Mesenchymal stem cell (in vitro differentiated cells and primary cell): ENCODE data around the gene TCF7.

Source experiments
- DNase-seq: peaks from one replicate; pipeline ENCODE4 v3.0.0-alpha.2; 2013
- H2AFZ ChIP-seq: one replicate; pipeline ENCODE4 v1.6.1; 2013; ENCODE audit warnings: low read depth, mild to moderate bottlenecking, control low read depth, inconsistent platforms, low read length, moderate library complexity
- H2AK5ac ChIP-seq: 2 replicates; pipeline ENCODE4 v1.6.1; 2013; ENCODE audit warnings: low read length, moderate library complexity, mild to moderate bottlenecking, inconsistent platforms; ENCODE audit not compliant: severe bottlenecking
- H2BK120ac ChIP-seq: one replicate; pipeline ENCODE4 v1.6.1; 2013; ENCODE audit warnings: low read depth, mild to moderate bottlenecking, inconsistent platforms, low read length, moderate library complexity
- H2BK12ac ChIP-seq, 2 experiments: one replicate each; pipeline ENCODE4 v1.6.1; 2013; ENCODE audit warnings: inconsistent platforms in 2 of 2, low read length in 2 of 2, mild to moderate bottlenecking in 2 of 2, moderate library complexity in 2 of 2, control low read depth in 1 of 2
- H2BK15ac ChIP-seq: one replicate; pipeline ENCODE4 v1.6.1; 2013; ENCODE audit warnings: mild to moderate bottlenecking, low read depth, inconsistent platforms; ENCODE audit not compliant: poor library complexity, severe bottlenecking
- H2BK5ac ChIP-seq: 2 replicates; pipeline ENCODE4 v1.6.1; 2013; ENCODE audit warnings: low read depth, mild to moderate bottlenecking, low read length, control low read depth, inconsistent platforms; ENCODE audit not compliant: poor library complexity, severe bottlenecking
- H3K14ac ChIP-seq, 2 experiments: one replicate each; pipeline ENCODE4 v1.6.1; 2013; ENCODE audit warnings: inconsistent platforms in 2 of 2, low read length in 2 of 2, control low read depth in 1 of 2, mild to moderate bottlenecking in 1 of 2, moderate library complexity in 1 of 2
- H3K18ac ChIP-seq, 2 experiments: one replicate each; pipeline ENCODE4 v1.6.1; 2013; ENCODE audit warnings: inconsistent platforms in 2 of 2, low read length in 2 of 2, control low read depth in 1 of 2, low read depth in 1 of 2, mild to moderate bottlenecking in 1 of 2
- H3K23ac ChIP-seq, 2 experiments: one replicate each; pipeline ENCODE4 v1.6.1; 2013; ENCODE audit warnings: inconsistent platforms in 2 of 2, low read length in 2 of 2, mild to moderate bottlenecking in 2 of 2, moderate library complexity in 2 of 2, control low read depth in 1 of 2
- H3K27ac ChIP-seq: 2 replicates; pipeline ENCODE4 v1.5.1; 2013; ENCODE audit warnings: mild to moderate bottlenecking, moderate library complexity, low read length, control low read depth, inconsistent platforms; ENCODE audit not compliant: poor library complexity, severe bottlenecking
- H3K27me3 ChIP-seq, 2 experiments: 2 replicates each; pipeline versions ENCODE4 v1.6.1 to v1.7.0; 2013; ENCODE audit warnings: low read length in 2 of 2, mild to moderate bottlenecking in 2 of 2, moderate library complexity in 2 of 2, control low read depth in 1 of 2, inconsistent platforms in 1 of 2; ENCODE audit not compliant: control insufficient read depth in 1 of 2, insufficient read depth in 1 of 2
- H3K36me3 ChIP-seq, 2 experiments: 2 replicates each; pipeline versions ENCODE4 v1.6.1 to v1.7.0; 2013; ENCODE audit warnings: low read length in 2 of 2, control low read depth in 1 of 2, inconsistent platforms in 1 of 2, low read depth in 1 of 2, mild to moderate bottlenecking in 1 of 2; ENCODE audit not compliant: insufficient read depth in 2 of 2, control insufficient read depth in 1 of 2
- H3K4ac ChIP-seq, 2 experiments: one replicate each; pipeline ENCODE4 v1.6.1; 2013; ENCODE audit warnings: inconsistent platforms in 2 of 2, low read length in 2 of 2, mild to moderate bottlenecking in 2 of 2, moderate library complexity in 2 of 2, control low read depth in 1 of 2, low read depth in 1 of 2
- H3K4me1 ChIP-seq: 2 replicates; pipeline ENCODE4 v1.6.1; 2013; ENCODE audit warnings: low read depth, low read length, control low read depth; ENCODE audit not compliant: control insufficient read depth, insufficient read depth
- H3K4me2 ChIP-seq: 2 replicates; pipeline ENCODE4 v1.6.1; 2013; ENCODE audit warnings: low read length, mild to moderate bottlenecking, inconsistent platforms; ENCODE audit not compliant: poor library complexity, severe bottlenecking
- H3K4me3 ChIP-seq, 2 experiments: 2 replicates each; pipeline versions ENCODE4 v1.5.1 to v1.7.0; 2013; ENCODE audit warnings: low read length in 2 of 2, mild to moderate bottlenecking in 2 of 2, control low read depth in 1 of 2, low read depth in 1 of 2; ENCODE audit not compliant: insufficient read depth in 1 of 2
- H3K79me1 ChIP-seq: replicated peaks from 2 replicates; pipeline ENCODE4 v1.6.1; 2013; ENCODE audit warnings: mild to moderate bottlenecking, control low read depth, low read length, inconsistent platforms; ENCODE audit not compliant: poor library complexity, severe bottlenecking
- H3K9ac ChIP-seq: 2 replicates; pipeline ENCODE4 v1.7.0; 2013; ENCODE audit warnings: mild to moderate bottlenecking, low read length, moderate library complexity
- H3K9me3 ChIP-seq: 2 replicates; pipeline ENCODE4 v1.7.0; 2013; ENCODE audit warnings: mild to moderate bottlenecking, low read length; ENCODE audit not compliant: control insufficient read depth
- H4K8ac ChIP-seq: one replicate; pipeline ENCODE4 v1.6.1; 2013; ENCODE audit warnings: inconsistent platforms, mild to moderate bottlenecking, low read length, moderate library complexity
- H4K91ac ChIP-seq: one replicate; pipeline ENCODE4 v1.6.1; 2013; ENCODE audit warnings: mild to moderate bottlenecking, low read length, inconsistent platforms
- WGBS: methylation state at CpG from one replicate; pipeline ENCODE4 v1.1.7; 2013; ENCODE audit warnings: mixed read lengths; 5-methylcytosine and 5-hydroxymethylcytosine counted together

TCF7 gene

DNA sequence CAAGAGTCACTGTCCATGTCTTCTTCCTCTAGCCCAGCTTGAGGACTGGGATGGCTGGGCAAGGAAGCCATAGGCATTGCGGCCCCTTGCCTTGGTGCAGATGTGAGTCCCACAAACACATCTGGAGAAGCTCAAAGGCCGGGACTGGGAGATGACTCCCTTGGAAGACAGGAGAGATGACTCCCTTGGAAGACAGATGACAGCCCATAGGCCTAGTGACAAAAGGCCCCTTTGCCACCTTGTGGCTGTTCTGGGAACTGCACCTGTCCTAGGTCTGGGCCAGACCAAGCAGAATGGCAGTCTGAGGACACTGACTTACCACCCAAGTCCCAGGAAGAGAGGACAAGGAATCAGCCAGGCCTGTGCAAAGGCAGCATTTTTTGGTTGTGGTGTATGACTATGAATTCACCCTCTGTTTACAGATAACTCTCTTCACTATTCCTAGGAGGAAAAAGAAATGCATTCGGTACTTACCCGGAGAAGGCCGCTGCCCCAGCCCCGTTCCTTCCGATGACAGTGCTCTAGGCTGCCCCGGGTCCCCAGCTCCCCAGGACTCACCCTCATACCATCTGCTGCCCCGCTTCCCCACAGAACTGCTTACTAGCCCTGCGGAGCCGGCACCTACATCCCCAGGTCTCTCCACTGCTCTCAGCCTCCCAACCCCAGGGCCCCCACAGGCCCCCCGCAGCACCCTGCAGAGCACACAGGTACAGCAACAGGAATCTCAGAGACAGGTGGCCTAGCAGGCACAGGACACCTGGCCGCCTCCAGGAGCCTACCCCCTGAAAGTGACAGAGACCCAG, 31.5 kb downstream of the TCF7 start:
- Histone ChIP-seq H3K4me3 (no peak overlapping the region), H2BK120ac (no peak overlapping the region), H3K4me2 (no peak overlapping the region), H4K8ac (no peak overlapping the region), H3K27ac (no peak overlapping the region), H3K4me1 (peaks cover 6% of the 10 kb centered on the region), H3K9me3 (no peaks in the 10 kb centered on the region), H2AK5ac (no peak overlapping the region), H3K79me1 (peaks cover 57% of the 10 kb centered on the region), H3K23ac (no peak overlapping the region), H3K9ac (peak overlapping the region; percentile 45), H4K91ac (no peak overlapping the region), H2BK12ac (no peak overlapping the region), H3K18ac (no peak overlapping the region), H2BK15ac (peak overlapping the region; percentile 26), H2BK5ac (no peak overlapping the region), H2AFZ (no peak overlapping the region), H3K4ac (no peak overlapping the region), H3K27me3 (no peaks in the 10 kb centered on the region), H3K36me3 (peaks cover 64 to 95% of the 10 kb centered on the region in 2 experiments), H3K14ac (no peak overlapping the region)
- DNase-seq: peak; percentile 81
- 88% methylated on average over 13 of the region's 13 CpGs for WGBS

DNA sequence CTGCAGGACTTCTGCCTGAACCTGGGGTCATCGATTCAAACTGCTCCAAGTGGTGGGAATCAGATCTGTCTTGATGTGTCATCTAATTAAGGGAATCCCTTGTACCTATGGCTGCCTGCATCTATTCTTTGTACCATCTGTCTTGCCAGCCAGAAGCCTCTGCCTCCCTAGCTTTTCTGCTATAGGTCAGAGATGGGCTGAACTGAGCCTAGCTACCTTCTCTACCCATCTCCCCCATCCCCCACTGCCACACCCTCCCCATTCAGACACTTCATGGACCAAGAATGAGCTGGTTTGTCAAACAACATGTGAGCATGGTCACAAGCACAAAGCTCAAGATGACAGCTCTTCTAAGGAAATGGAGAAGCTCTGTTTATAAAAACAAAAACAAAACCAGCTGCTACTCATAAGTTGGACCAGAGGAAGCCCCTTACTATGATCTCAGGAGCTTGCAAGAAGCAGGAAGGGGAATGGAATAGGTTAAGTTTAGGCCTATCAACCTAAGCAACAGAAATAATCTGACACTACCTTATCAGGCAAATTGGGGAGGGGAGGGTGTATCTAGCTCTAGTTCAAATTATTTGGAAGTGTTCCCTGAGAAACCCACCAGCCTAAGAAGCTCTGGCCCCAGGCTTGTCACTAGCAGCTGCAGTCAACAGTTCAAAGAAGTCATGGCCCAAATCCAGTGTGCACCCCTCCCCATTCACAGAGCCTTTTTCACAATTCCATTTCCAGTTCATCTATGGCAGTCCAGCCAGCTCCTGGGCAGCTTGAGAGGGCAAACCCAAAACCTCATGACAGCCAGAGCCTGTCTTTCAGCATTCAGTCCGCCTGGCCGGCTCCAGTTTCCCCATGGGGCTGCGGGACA, 32.4 kb downstream of the TCF7 start:
- H2BK15ac ChIP-seq: no peak overlapping the region
- no peak overlapping the region for H2BK120ac ChIP-seq
- H4K8ac ChIP-seq: no peak overlapping the region
- no peak overlapping the region for H3K14ac ChIP-seq
- H3K79me1 ChIP-seq: peaks cover 56% of the 10 kb centered on the region
- no peak overlapping the region for H3K4ac ChIP-seq
- H3K9me3 ChIP-seq: no peaks in the 10 kb centered on the region
- no peak overlapping the region for H4K91ac ChIP-seq
- H3K4me2 ChIP-seq: no peak overlapping the region
- no peaks in the 10 kb centered on the region for H3K27me3 ChIP-seq
- no peak overlapping the region for H3K23ac ChIP-seq
- H3K18ac ChIP-seq: no peak overlapping the region
- WGBS: 97% methylated on average over 4 of the region's 4 CpGs
- no peak for DNase-seq
- H3K4me3 ChIP-seq: no peak overlapping the region
- H2AK5ac ChIP-seq: no peak overlapping the region
- no peak overlapping the region for H3K27ac ChIP-seq
- H2AFZ ChIP-seq: no peak overlapping the region
- peaks cover 5% of the 10 kb centered on the region for H3K4me1 ChIP-seq
- H2BK5ac ChIP-seq: no peak overlapping the region
- peak overlapping the region; percentile 45 for H3K9ac ChIP-seq
- peaks cover 59 to 94% of the 10 kb centered on the region in 2 experiments for H3K36me3 ChIP-seq
- no peak overlapping the region for H2BK12ac ChIP-seq

DNA sequence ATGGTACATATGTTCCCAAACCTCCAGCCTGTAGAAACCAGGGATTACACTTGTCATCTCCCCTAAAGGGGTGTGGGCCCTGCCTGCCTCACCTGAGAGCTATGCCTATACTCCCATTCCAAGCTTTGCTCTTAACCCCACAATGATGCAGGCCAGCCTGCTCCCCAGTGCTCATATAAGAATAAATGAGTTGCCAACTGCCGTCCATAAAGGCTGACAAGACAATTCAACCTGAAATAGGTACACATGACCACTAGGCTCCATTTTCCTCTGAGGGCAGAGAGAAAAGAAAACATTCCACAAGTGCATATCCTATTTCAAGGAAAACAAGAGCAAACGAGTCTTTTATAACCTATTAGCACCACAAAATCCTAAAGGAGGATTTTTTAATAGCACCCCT, 33.8 kb downstream of the TCF7 start:
- no peak overlapping the region for H2AFZ ChIP-seq
- H3K9me3 ChIP-seq: no peaks in the 10 kb centered on the region
- no peak for DNase-seq
- peaks cover 50% of the 10 kb centered on the region for H3K79me1 ChIP-seq
- no peak overlapping the region for H3K23ac ChIP-seq
- WGBS: 64% methylated on average over 2 of the region's 2 CpGs
- H3K9ac ChIP-seq: no peak overlapping the region
- H3K4ac ChIP-seq: no peak overlapping the region
- H2AK5ac ChIP-seq: no peak overlapping the region
- no peak overlapping the region for H2BK5ac ChIP-seq
- H3K36me3 ChIP-seq: peaks cover 54 to 93% of the 10 kb centered on the region in 2 experiments
- no peak overlapping the region for H3K4me2 ChIP-seq
- peaks cover 5% of the 10 kb centered on the region for H3K4me1 ChIP-seq
- no peak overlapping the region for H2BK12ac ChIP-seq
- no peaks in the 10 kb centered on the region for H3K27me3 ChIP-seq
- H3K4me3 ChIP-seq: no peak overlapping the region
- no peak overlapping the region for H4K91ac ChIP-seq
- H3K14ac ChIP-seq: no peak overlapping the region
- no peak overlapping the region for H2BK120ac ChIP-seq
- H4K8ac ChIP-seq: no peak overlapping the region
- H2BK15ac ChIP-seq: no peak overlapping the region
- no peak overlapping the region for H3K18ac ChIP-seq
- no peak overlapping the region for H3K27ac ChIP-seq

DNA sequence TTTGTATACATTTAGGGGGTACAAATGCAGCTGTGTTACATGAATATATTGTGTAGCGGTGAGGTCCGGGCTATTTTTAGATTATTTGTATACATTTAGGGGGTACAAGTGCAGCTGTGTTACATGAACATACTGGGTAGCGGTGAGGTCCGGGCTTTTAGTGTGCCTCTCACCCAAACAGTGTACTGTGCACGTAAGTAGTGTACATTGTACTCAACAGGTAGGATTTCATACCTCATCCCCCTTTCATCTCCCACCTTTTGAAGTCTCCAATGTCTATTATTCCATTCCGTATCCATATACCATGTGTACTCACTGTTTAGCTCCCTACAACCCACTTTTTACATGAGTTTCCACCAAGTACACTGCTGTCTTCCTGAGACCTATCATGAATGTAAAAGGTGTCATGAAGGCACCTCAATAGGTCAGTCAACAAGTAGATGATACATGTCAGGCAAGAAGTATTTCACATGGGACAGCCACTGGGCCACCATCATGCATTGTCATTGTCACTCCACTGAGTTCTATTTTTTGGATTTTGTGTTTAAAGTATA, 34.6 kb downstream of the TCF7 start:
- Histone ChIP-seq H2AFZ (no peak overlapping the region), H3K4me2 (no peak overlapping the region), H3K18ac (no peak overlapping the region), H2BK12ac (no peak overlapping the region), H2BK15ac (no peak overlapping the region), H2BK120ac (no peak overlapping the region), H3K23ac (no peak overlapping the region), H3K9ac (no peak overlapping the region), H3K36me3 (peaks cover 48 to 93% of the 10 kb centered on the region in 2 experiments), H3K27ac (no peak overlapping the region), H3K4ac (no peak overlapping the region), H3K4me3 (no peak overlapping the region), H2BK5ac (no peak overlapping the region), H3K27me3 (no peaks in the 10 kb centered on the region), H3K4me1 (peaks cover 5% of the 10 kb centered on the region), H3K79me1 (peaks cover 45% of the 10 kb centered on the region), H4K8ac (no peak overlapping the region), H4K91ac (no peak overlapping the region), H3K9me3 (no peaks in the 10 kb centered on the region), H2AK5ac (no peak overlapping the region), H3K14ac (no peak overlapping the region)
- 91% methylated on average over 6 of the region's 6 CpGs for WGBS
- DNase-seq: no peak
